Measurements from ENCODE around the gene ZSCAN12. TPM values are rescaled to one million over a fixed set of nuclear protein-coding genes. Genes with fewer than 3 reads are reported as not detected.

ZSCAN12 gene
- polyA plus RNA-seq, 1 donor from 2014 or later: 20.3 TPM

DNA sequence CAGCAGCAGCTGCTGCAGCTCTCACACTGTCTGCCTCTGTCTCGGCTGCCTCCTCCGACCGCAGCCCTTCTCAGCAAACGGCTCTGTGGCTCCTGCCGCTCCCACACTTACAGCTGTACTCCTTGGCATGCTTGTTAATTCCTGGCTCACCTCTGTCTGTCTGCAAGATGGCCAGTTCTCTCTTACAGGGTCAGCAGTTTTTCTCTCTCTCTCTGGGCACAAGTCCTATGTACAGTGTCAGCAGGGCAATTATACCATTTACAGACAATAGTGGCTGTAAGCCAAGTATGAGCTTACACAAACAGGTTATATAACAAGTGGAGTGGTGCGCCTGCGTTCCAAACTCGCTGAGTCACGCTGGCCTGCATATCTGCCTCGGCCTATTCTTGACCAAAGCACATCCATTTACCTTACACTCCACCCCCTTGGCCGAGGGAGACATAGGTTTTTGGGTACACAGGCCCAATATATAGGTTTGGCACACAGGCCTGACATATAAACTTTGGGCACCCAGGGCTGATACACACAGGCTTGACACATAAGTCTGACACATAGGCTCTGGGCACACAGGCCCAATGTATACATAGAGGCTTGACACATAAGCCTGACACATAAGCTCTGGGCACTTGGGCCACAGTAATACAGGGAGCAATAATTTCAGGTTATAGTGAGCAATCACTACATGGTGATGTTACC lies 45.4 kb downstream of the ZSCAN12 start:
- H3K27ac ChIP-seq (ENCODE audit: low read length): no peak overlapping the region

GRCh38 chr6:28353356-28353755 lies 46.2 kb downstream of the ZSCAN12 start:
- no peaks in the 10 kb centered on the region for H3K27me3 ChIP-seq (ENCODE audit: insufficient read depth, low read depth, low read length)
- peaks cover 30% of the 10 kb centered on the region for H3K79me2 ChIP-seq (replicated peaks; ENCODE audit: insufficient read depth, low read length)
- peaks cover 3% of the 10 kb centered on the region for H3F3A ChIP-seq (ENCODE audit: insufficient read depth, low read length, poor library complexity, severe bottlenecking)
- no peak overlapping the region for H3K4me2 ChIP-seq (ENCODE audit: low read length)
- no peak for TF ChIP-seq POLR2AphosphoS5 (IDR thresholded peaks at IDR 0.05)
- TF ChIP-seq TAF1 (IDR thresholded peaks at IDR 0.05; ENCODE audit: low read depth): no peak
- no peak for TF ChIP-seq CTCF (IDR thresholded peaks at IDR 0.05; ENCODE audit: poor library complexity, severe bottlenecking)
- no peak for TF ChIP-seq SMC3 (conservative IDR thresholded peaks at IDR 0.05; ENCODE audit: poor library complexity)
- TF ChIP-seq RAD21 (conservative IDR thresholded peaks at IDR 0.05): no peak
- no peak overlapping the region for H3K27ac ChIP-seq (ENCODE audit: low read length)
- H4K20me1 ChIP-seq (ENCODE audit: insufficient read depth): no peaks in the 10 kb centered on the region
- no peaks in the 10 kb centered on the region for H3K36me3 ChIP-seq (ENCODE audit: insufficient read depth, low read length)
- no peak overlapping the region for H3K9ac ChIP-seq (ENCODE audit: low read length)
- no peaks in the 10 kb centered on the region for H3K9me3 ChIP-seq (ENCODE audit: low read length)
- H2AFZ ChIP-seq (ENCODE audit: low read depth, low read length): no peak overlapping the region
- H3K9me2 ChIP-seq (ENCODE audit: insufficient read depth, low read length): no peaks in the 10 kb centered on the region
- no peak overlapping the region for H3K4me3 ChIP-seq (ENCODE audit: low read length)

More for the DNA sequence above, 45.4 kb downstream of the ZSCAN12 start:
- Histone ChIP-seq H3K9me2 (ENCODE audit: insufficient read depth, low read length) (no peaks in the 10 kb centered on the region), H3K9me3 (ENCODE audit: low read length) (no peaks in the 10 kb centered on the region), H3K27me3 (ENCODE audit: insufficient read depth, low read depth, low read length) (no peaks in the 10 kb centered on the region), H3K4me2 (ENCODE audit: low read length) (no peak overlapping the region), H4K20me1 (ENCODE audit: insufficient read depth) (no peaks in the 10 kb centered on the region), H3K4me3 (ENCODE audit: low read length) (no peak overlapping the region), H3K79me2 (replicated peaks; ENCODE audit: insufficient read depth, low read length) (peaks cover 30% of the 10 kb centered on the region), H3K36me3 (ENCODE audit: insufficient read depth, low read length) (no peaks in the 10 kb centered on the region), H2AFZ (ENCODE audit: low read depth, low read length) (no peak overlapping the region), H3K9ac (ENCODE audit: low read length) (no peak overlapping the region), H3F3A (ENCODE audit: insufficient read depth, low read length, poor library complexity, severe bottlenecking) (peaks cover 3% of the 10 kb centered on the region)
- TF ChIP-seq POLR2AphosphoS5 (IDR thresholded peaks at IDR 0.05) (no peak), EP300 (conservative IDR thresholded peaks at IDR 0.05; ENCODE audit: poor library complexity, severe bottlenecking) (no peak), CTCF (IDR thresholded peaks at IDR 0.05; ENCODE audit: poor library complexity, severe bottlenecking) (no peak), RAD21 (conservative IDR thresholded peaks at IDR 0.05) (no peak), TAF1 (IDR thresholded peaks at IDR 0.05; ENCODE audit: low read depth) (no peak), MXI1 (conservative IDR thresholded peaks at IDR 0.05; ENCODE audit: poor library complexity, severe bottlenecking) (no peak), SMC3 (conservative IDR thresholded peaks at IDR 0.05; ENCODE audit: poor library complexity) (no peak)

- Histone ChIP-seq H3K27ac (ENCODE audit: low read length) (no peak overlapping the region), H4K20me1 (ENCODE audit: insufficient read depth) (no peaks in the 10 kb centered on the region), H3K4me2 (ENCODE audit: low read length) (peak overlapping the region; percentile 89), H3K79me2 (replicated peaks; ENCODE audit: insufficient read depth, low read length) (peaks cover 30% of the 10 kb centered on the region), H3K9me3 (ENCODE audit: low read length) (no peaks in the 10 kb centered on the region), H3K36me3 (ENCODE audit: insufficient read depth, low read length) (no peaks in the 10 kb centered on the region), H3K4me3 (ENCODE audit: low read length) (peak overlapping the region; percentile 74), H3K9ac (ENCODE audit: low read length) (no peak overlapping the region), H2AFZ (ENCODE audit: low read depth, low read length) (no peak overlapping the region), H3K9me2 (ENCODE audit: insufficient read depth, low read length) (no peaks in the 10 kb centered on the region), H3K27me3 (ENCODE audit: insufficient read depth, low read depth, low read length) (no peaks in the 10 kb centered on the region), H3F3A (ENCODE audit: insufficient read depth, low read length, poor library complexity, severe bottlenecking) (peaks cover 3% of the 10 kb centered on the region)
- TF ChIP-seq SMC3 (conservative IDR thresholded peaks at IDR 0.05; ENCODE audit: poor library complexity) (no peak), EP300 (conservative IDR thresholded peaks at IDR 0.05; ENCODE audit: poor library complexity, severe bottlenecking) (no peak), POLR2AphosphoS5 (IDR thresholded peaks at IDR 0.05) (no peak), REST (IDR thresholded peaks at IDR 0.05; ENCODE audit: borderline replicate concordance) (no peak), CTCF (IDR thresholded peaks at IDR 0.05; ENCODE audit: poor library complexity, severe bottlenecking) (no peak), EZH2 (IDR thresholded peaks at IDR 0.05; ENCODE audit: borderline replicate concordance, insufficient read depth, low read length, poor library complexity, severe bottlenecking) (no peak), RAD21 (conservative IDR thresholded peaks at IDR 0.05) (no peak), TAF1 (IDR thresholded peaks at IDR 0.05; ENCODE audit: low read depth) (no peak), MXI1 (conservative IDR thresholded peaks at IDR 0.05; ENCODE audit: poor library complexity, severe bottlenecking) (no peak)
Observed at GRCh38 chr6:28351493-28351925, 48.0 kb downstream of the ZSCAN12 start.

Data from neural cell (in vitro differentiated cells).